GM12873 (cell line): ENCODE results near the gene ADI1.

Experiments
- TF ChIP-seq, protein P1 (sequence below): IDR thresholded peaks from 2 replicates; pipeline ENCODE4 v1.5.1; 2012; ENCODE audit warnings: low read depth, mild to moderate bottlenecking, moderate library complexity, low read length, control low read depth; ENCODE audit not compliant: insufficient read depth; ENCODE audit errors: missing control alignments

The ADI1 gene

DNA sequence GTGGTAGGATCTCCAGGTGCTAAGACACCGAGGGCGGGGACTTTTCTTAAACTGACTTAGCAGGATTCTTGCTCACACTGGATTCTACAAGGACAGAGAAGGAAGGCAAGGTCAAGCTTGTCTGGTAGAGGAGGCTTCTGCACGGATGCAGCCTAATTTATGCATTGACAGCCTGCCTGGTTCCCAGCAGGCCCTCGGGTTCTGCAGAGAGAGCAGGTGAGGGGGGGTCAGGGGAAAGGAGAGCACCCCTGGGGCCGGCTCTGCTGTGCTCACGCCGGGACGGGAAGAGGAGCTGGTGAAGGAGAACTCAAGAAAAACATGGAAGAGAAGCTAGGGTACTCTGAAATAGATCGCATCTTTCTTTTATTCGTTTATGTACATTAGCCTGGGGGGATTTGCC, 46.4 kb downstream of the ADI1 start:
- TF ChIP-seq, protein P1, sequence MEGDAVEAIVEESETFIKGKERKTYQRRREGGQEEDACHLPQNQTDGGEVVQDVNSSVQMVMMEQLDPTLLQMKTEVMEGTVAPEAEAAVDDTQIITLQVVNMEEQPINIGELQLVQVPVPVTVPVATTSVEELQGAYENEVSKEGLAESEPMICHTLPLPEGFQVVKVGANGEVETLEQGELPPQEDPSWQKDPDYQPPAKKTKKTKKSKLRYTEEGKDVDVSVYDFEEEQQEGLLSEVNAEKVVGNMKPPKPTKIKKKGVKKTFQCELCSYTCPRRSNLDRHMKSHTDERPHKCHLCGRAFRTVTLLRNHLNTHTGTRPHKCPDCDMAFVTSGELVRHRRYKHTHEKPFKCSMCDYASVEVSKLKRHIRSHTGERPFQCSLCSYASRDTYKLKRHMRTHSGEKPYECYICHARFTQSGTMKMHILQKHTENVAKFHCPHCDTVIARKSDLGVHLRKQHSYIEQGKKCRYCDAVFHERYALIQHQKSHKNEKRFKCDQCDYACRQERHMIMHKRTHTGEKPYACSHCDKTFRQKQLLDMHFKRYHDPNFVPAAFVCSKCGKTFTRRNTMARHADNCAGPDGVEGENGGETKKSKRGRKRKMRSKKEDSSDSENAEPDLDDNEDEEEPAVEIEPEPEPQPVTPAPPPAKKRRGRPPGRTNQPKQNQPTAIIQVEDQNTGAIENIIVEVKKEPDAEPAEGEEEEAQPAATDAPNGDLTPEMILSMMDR: no peak

DNA sequence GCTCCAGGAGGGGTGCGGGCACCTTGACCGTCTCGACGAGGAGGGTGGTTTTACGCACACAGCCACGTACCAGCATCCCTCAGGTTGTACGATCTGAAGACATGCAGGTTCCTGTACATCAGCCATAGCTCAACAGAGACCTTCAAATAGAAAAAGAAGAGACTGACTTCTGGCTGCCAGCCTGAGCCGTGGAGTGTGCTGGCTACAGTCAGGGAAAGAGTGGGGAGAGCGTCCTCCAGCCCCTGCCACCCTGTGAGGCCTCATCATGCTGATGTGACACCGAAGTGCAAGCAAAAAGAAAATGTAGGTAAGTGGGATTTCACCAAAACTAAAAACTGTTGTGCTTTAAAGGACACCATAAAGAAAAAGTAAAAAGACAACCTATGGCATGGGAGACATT, 47.0 kb downstream of the ADI1 start:
- TF ChIP-seq, protein P1: no peak

DNA sequence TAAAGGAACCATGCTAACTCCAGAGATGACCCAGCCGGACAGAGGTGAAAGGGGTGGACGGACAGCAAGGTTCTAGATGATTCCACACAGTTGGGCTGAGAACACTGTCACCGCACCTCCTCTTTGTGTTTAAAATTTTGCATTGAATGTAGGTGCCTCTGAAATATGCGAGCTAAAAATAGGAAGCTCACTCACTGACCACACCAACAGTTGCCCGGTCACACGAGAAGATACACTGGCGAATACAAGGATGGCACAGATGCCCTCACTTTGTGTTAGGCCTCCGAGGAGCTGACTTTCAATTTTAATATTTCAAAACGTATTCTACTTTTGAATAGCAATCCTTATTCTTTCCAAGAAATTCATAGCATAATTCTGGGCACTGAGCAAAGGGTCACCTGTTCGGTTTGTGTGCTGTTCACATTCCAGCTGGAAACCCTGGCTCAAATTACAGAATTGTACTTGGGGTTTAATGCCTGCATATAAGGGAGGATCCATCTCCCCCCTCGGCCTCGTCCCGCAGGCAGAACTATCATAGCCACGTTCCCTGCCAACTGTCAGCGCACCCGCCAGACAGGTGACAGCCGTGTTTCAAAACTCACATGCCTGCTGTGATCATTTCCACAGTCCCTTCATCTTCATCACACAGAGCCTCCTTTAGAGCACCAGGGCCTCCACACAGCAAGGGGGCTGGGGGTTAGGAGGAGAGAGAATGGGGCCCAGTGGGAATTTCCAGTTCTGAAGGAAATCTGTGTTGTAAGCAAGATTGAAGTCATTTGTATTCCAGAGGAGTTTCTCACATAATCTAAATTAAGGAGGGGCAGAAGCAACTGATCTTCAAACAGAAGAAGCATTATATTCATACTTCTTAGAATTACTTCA, 48.2 kb downstream of the ADI1 start:
- TF ChIP-seq, protein P1: no peak

DNA sequence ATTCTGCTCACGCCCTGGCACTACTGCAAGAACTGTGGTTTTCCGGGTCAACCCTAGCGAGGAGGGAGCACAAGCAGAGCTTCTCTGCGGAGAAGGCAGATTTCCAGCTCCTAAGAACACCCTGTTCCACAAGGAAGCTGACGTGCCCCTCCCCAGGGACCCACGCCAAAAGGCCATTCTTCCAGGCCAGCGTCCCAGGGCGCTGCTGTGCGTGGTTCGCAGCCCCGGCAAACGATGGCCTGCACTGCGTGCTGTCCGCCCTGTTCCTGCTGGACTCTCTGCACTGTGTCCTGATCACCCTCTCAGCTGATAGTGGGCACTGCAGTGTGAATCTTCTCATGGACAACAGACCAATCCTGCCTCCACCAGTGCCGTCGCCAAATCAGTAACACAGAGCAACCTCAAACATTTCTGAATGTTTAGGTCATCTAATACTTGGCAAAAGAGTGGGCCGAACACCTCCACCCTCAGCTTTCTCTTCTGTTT, 49.1 kb downstream of the ADI1 start:
- TF ChIP-seq, protein P1: no peak

DNA sequence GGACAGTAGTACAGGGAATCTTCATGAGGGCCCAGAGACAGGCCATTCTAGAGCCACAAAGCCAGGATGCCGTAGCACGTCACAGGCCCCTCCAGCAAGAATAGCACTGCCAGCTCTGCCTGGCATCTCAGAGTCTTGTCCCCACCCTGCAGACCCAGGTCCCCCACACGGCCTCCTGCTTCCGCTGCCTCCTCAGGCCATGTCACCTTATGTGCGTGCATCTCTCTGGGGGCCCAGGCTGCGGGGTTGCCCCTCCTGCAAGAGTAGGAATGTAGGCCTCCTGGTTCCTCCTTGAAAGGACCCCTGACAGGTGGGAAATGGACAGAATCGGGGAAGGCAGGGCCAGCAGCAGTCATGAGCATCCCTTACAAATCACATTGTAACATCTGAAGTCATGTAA, 49.8 kb downstream of the ADI1 start:
- TF ChIP-seq, protein P1: no peak

DNA sequence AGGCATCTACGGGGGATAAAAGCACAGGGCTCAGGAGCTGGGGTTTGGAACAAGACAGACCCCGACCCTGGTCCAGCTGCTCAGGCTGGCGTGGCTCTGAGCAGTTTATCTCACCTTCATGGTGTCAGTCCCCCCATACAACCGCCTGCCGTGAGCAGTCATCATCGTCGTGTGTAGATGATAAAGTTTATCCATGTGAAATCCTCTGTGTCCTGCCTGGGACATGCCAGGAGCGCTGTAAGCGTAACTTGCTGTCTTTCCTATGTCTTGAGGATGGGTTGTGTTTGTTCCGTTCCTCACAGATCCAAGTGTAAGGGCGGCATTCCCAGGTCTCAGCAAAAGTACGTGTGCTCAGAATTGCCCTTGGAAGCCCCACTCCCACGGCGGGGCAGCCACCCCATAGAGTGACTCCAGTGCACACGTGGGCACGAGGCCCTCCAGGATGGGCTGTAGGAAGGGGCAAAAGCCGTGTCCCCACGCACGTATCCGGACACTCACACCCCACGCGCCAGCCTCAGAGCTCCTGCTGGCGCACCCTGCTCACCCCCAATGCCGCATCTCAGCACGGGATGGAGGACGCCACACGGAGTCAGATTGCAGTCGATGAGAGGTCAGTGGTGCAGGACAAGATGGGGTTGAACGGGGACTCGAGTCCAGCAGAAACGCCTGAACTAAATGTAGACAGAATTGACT, 50.9 kb downstream of the ADI1 start:
- TF ChIP-seq, protein P1: no peak

DNA sequence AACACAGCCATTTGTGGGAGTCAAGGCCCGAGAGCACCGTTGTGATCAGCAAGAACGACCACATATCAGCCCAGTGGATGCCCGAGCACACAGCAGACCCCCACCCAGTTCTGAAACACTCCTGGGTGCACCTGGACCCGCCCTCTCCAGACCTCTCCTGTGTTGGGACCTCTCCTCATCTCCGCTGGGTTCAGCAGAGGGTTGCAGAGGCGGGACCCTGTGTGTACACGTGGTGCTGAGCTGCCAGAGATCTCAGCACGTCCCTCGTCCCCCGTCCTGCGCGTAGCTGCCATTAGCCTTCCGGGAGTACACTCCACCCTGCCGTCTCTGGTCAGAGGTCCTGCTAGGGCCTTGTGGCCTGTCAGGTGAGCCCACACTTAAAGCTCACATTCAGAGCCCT, 51.7 kb downstream of the ADI1 start:
- TF ChIP-seq, protein P1: no peak
